GM23338 (cell line): ENCODE results near the gene ACY1. TPM values are rescaled to one million over a fixed set of nuclear protein-coding genes. Genes with fewer than 3 reads are reported as not detected.

Source experiments
- ATAC-seq: fragments of 200-7000 bp; cut with Tn5 transposase; 3 replicates; pipeline ENCODE4 v1.9.1; 2020
- DNase-seq: peaks from one replicate; pipeline ENCODE4 v3.0.0-alpha.2; 2015; ENCODE audit warnings: low spot score
- H2AFZ ChIP-seq: fragments of 200-600 bp; sonication (generic); 2 replicates; pipeline ENCODE4 v1.8.0; 2016; ENCODE audit warnings: antibody characterized with exemption, mild to moderate bottlenecking, moderate library complexity
- H3F3A ChIP-seq: fragments of 200-600 bp; sonication (generic); replicated peaks from 2 replicates; pipeline ENCODE4 v1.8.0; 2017; ENCODE audit warnings: antibody characterized with exemption, mixed run types, low read depth
- H3K27ac ChIP-seq: fragments of 200-600 bp; sonication (generic); 2 replicates; pipeline ENCODE4 v1.6.1; 2016; ENCODE audit warnings: low read depth
- H3K27me3 ChIP-seq: fragments of 200-600 bp; sonication (generic); 2 replicates; pipeline ENCODE4 v1.8.0; 2016; ENCODE audit warnings: mild to moderate bottlenecking, mixed run types, moderate library complexity; ENCODE audit not compliant: insufficient read depth
- H3K36me3 ChIP-seq: fragments of 200-600 bp; sonication (generic); 2 replicates; pipeline ENCODE4 v1.8.0; 2016; ENCODE audit warnings: mild to moderate bottlenecking; ENCODE audit not compliant: insufficient read depth
- H3K4me1 ChIP-seq: fragments of 200-600 bp; sonication (generic); 2 replicates; pipeline ENCODE4 v1.8.0; 2016; ENCODE audit warnings: mild to moderate bottlenecking, moderate library complexity; ENCODE audit not compliant: insufficient read depth
- H3K4me2 ChIP-seq: fragments of 200-600 bp; sonication (generic); 2 replicates; pipeline ENCODE4 v1.7.1; 2017; ENCODE audit warnings: mixed run types
- H3K4me3 ChIP-seq: fragments of 200-600 bp; sonication (generic); 2 replicates; pipeline ENCODE4 v1.6.1; 2016; ENCODE audit warnings: mixed run types
- H3K79me2 ChIP-seq: fragments of 200-600 bp; sonication (generic); replicated peaks from 2 replicates; pipeline ENCODE4 v1.8.0; 2017; ENCODE audit warnings: mild to moderate bottlenecking; ENCODE audit not compliant: insufficient read depth
- H3K9me2 ChIP-seq: fragments of 200-600 bp; sonication (generic); 2 replicates; pipeline ENCODE4 v1.8.0; 2017; ENCODE audit not compliant: insufficient read depth
- H4K20me1 ChIP-seq: fragments of 200-600 bp; sonication (generic); replicated peaks from 2 replicates; pipeline ENCODE4 v1.8.0; 2017; ENCODE audit warnings: mild to moderate bottlenecking; ENCODE audit not compliant: insufficient read depth
- H3K27ac Mint-ChIP-seq: 2 replicates; pipeline ENCODE4 v1.8.0; 2020; ENCODE audit warnings: inconsistent platforms, mild to moderate bottlenecking, moderate library complexity, mixed read lengths
- H3K27me3 Mint-ChIP-seq: 3 replicates; pipeline ENCODE4 v1.8.0; 2022; ENCODE audit warnings: low read depth, mild to moderate bottlenecking, moderate library complexity, mixed read lengths, inconsistent platforms; ENCODE audit not compliant: insufficient read depth, poor library complexity
- H3K36me3 Mint-ChIP-seq: 3 replicates; pipeline ENCODE4 v1.8.0; 2021; ENCODE audit warnings: low read depth, mild to moderate bottlenecking, inconsistent platforms, moderate library complexity, mixed read lengths
- H3K4me1 Mint-ChIP-seq: 3 replicates; pipeline ENCODE4 v1.8.0; 2020; ENCODE audit warnings: mild to moderate bottlenecking, inconsistent platforms, mixed read lengths
- H3K4me3 Mint-ChIP-seq: 3 replicates; pipeline ENCODE4 v1.8.0; 2021; ENCODE audit warnings: moderate library complexity, mild to moderate bottlenecking, inconsistent platforms, mixed read lengths
- H3K9me3 Mint-ChIP-seq: 3 replicates; pipeline ENCODE4 v1.8.0; 2020; ENCODE audit warnings: moderate library complexity, mild to moderate bottlenecking, inconsistent platforms, mixed read lengths
- CREB1 ChIP-seq: fragments of 250-450 bp; sonication (Bioruptor Pico); IDR thresholded peaks from 2 replicates; pipeline ENCODE4 v1.5.0; 2020; ENCODE audit warnings: low read depth, mild to moderate bottlenecking, moderate library complexity
- CTCF ChIP-seq, 2 experiments: fragments of 200-600 bp in 1 of 2; sonication (generic) in 1 of 2; conservative IDR thresholded peaks; 2 replicates each; pipeline versions ENCODE4 v1.5.1 to v1.6.1; 2016 to 2017; ENCODE audit warnings: antibody characterized with exemption in 2 of 2, low read depth in 2 of 2, mild to moderate bottlenecking in 2 of 2, moderate library complexity in 1 of 2
- ETS1 ChIP-seq: IDR thresholded peaks from 2 replicates; pipeline ENCODE4 v1.6.1; 2016; ENCODE audit warnings: antibody characterized with exemption
- EZH2 ChIP-seq: fragments of 200-600 bp; sonication (generic); IDR thresholded peaks from one replicate; pipeline ENCODE4 v1.8.0; 2017; ENCODE audit warnings: antibody characterized with exemption, mild to moderate bottlenecking, low read depth; ENCODE audit not compliant: unreplicated experiment
- EZH2phosphoT487 ChIP-seq: fragments of 200-600 bp; sonication (generic); IDR thresholded peaks from one replicate; pipeline ENCODE4 v1.8.1; 2018; ENCODE audit warnings: antibody characterized with exemption; ENCODE audit not compliant: unreplicated experiment
- JUNB ChIP-seq: IDR thresholded peaks from one replicate; pipeline ENCODE4 v1.6.1; 2016; ENCODE audit warnings: antibody characterized with exemption; ENCODE audit not compliant: unreplicated experiment
- POLR2AphosphoS5 ChIP-seq: IDR thresholded peaks from 2 replicates; pipeline ENCODE4 v1.6.1; 2016; ENCODE audit warnings: antibody characterized with exemption, low read depth
- ZNF114 ChIP-seq: fragments of 250-450 bp; sonication (Bioruptor Pico); IDR thresholded peaks from 2 replicates; pipeline ENCODE4 v1.5.0; 2020; ENCODE audit warnings: mild to moderate bottlenecking, moderate library complexity
- ZNF331 ChIP-seq: fragments of 250-450 bp; sonication (Bioruptor Pico); IDR thresholded peaks from 2 replicates; pipeline ENCODE4 v1.5.0; 2020; ENCODE audit warnings: low read depth, mild to moderate bottlenecking, moderate library complexity
- polyA plus RNA-seq: library from polyadenylated mRNA; unstranded; fragments of >200 nt; fragmentation: Nextera tagmentation; extraction: Ambion mirVana; gene quantifications from 2 replicates; pipeline ENCODE4 v1.2.1, GENCODE V29; 2016
- total RNA-seq: library from RNA; depleted of rRNA; stranded (reverse); fragments of >200 nt; shearing (Covaris generic); gene quantifications from 2 replicates; pipeline ENCODE4 v1.2.3, GENCODE V29; 2014
- TF ChIP-seq, protein P1 (sequence below): IDR thresholded peaks from one replicate; pipeline ENCODE4 v1.6.1; 2018; ENCODE audit warnings: antibody characterized with exemption; ENCODE audit not compliant: unreplicated experiment

ACY1 gene
- total and polyA plus RNA-seq, 2 experiments from 2014 or later: 38.4 to 62.8 TPM

GRCh38 chr3:51961011-51961410 lies 22.3 kb upstream of the ACY1 start:
- Mint-ChIP-seq H3K27ac (no peak overlapping the region), H3K4me1 (peaks cover 30% of the 10 kb centered on the region), H3K4me3 (no peak overlapping the region), H3K27me3 (peaks cover 31% of the 10 kb centered on the region), H3K36me3 (peaks cover 7% of the 10 kb centered on the region; the same call in 2 of the 3 replicates), H3K9me3 (no peaks in the 10 kb centered on the region; the same call in 2 of the 3 replicates)
- TF ChIP-seq EZH2phosphoT487 (no peak), ETS1 (no peak), ZNF331 (CRISPR knock-in tag) (no peak), CTCF (conservative IDR thresholded peaks at IDR 0.05; ENCODE audit: low read depth in 2 of 2) (no peak), POLR2AphosphoS5 (no peak), JUNB (no peak), EZH2 (no peak), CREB1 (CRISPR knock-in tag) (no peak), ZNF114 (no peak)
- TF ChIP-seq, protein P1, sequence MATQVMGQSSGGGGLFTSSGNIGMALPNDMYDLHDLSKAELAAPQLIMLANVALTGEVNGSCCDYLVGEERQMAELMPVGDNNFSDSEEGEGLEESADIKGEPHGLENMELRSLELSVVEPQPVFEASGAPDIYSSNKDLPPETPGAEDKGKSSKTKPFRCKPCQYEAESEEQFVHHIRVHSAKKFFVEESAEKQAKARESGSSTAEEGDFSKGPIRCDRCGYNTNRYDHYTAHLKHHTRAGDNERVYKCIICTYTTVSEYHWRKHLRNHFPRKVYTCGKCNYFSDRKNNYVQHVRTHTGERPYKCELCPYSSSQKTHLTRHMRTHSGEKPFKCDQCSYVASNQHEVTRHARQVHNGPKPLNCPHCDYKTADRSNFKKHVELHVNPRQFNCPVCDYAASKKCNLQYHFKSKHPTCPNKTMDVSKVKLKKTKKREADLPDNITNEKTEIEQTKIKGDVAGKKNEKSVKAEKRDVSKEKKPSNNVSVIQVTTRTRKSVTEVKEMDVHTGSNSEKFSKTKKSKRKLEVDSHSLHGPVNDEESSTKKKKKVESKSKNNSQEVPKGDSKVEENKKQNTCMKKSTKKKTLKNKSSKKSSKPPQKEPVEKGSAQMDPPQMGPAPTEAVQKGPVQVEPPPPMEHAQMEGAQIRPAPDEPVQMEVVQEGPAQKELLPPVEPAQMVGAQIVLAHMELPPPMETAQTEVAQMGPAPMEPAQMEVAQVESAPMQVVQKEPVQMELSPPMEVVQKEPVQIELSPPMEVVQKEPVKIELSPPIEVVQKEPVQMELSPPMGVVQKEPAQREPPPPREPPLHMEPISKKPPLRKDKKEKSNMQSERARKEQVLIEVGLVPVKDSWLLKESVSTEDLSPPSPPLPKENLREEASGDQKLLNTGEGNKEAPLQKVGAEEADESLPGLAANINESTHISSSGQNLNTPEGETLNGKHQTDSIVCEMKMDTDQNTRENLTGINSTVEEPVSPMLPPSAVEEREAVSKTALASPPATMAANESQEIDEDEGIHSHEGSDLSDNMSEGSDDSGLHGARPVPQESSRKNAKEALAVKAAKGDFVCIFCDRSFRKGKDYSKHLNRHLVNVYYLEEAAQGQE: no peak
- Histone ChIP-seq H3K4me1 (peaks cover 15% of the 10 kb centered on the region; the same call in 1 of the 2 replicates), H3K9me2 (no peaks in the 10 kb centered on the region), H3K4me3 (no peak overlapping the region), H3F3A (0 out of 2 replicates have a peak, but pooled peaks cover 5% of the 10 kb centered on the region), H3K27ac (no peak overlapping the region), H4K20me1 (no peaks in the 10 kb centered on the region; the same call in 1 of the 2 replicates), H2AFZ (no peak overlapping the region), H3K27me3 (peaks cover 15% of the 10 kb centered on the region; the same call in 1 of the 2 replicates), H3K36me3 (no peaks in the 10 kb centered on the region), H3K4me2 (no peak overlapping the region), H3K79me2 (no peaks in the 10 kb centered on the region)
- ATAC-seq (no peak), DNase-seq (no peak)
